Calu3 (cell line): ENCODE results near the gene FAM20C. TPM values are rescaled to one million over a fixed set of nuclear protein-coding genes. Genes with fewer than 3 reads are reported as not detected.

Source experiments
- BruUV-seq: library from RNA; stranded (reverse); fragments of 400-500 nt; replicated peaks from 2 replicates; lab custom pipeline; 2021; lab: Mats Ljungman, UMichigan
- CTCF ChIA-PET: fragments of 300-600 bp; sonication (Branson Sonifier 250); formaldehyde crosslinking; loops from one replicate; lab custom pipeline; 2022; ENCODE audit warnings: antibody characterized with exemption; lab: Charles Lee
- DNase-seq: peaks from one replicate; pipeline ENCODE4 v3.0.0; 2022
- H3K27ac Mint-ChIP-seq: one replicate; pipeline ENCODE4 v1.8.0; 2022; ENCODE audit warnings: mixed read lengths; ENCODE audit not compliant: unreplicated experiment
- H3K27me3 Mint-ChIP-seq: one replicate; pipeline ENCODE4 v1.8.0; 2022; ENCODE audit warnings: mixed read lengths; ENCODE audit not compliant: unreplicated experiment
- H3K36me3 Mint-ChIP-seq: one replicate; pipeline ENCODE4 v1.8.0; 2022; ENCODE audit warnings: mild to moderate bottlenecking, moderate library complexity, mixed read lengths; ENCODE audit not compliant: insufficient read depth, unreplicated experiment
- H3K4me1 Mint-ChIP-seq: one replicate; pipeline ENCODE4 v1.8.0; 2022; ENCODE audit warnings: mild to moderate bottlenecking, low read depth, mixed read lengths; ENCODE audit not compliant: unreplicated experiment
- H3K4me3 Mint-ChIP-seq: one replicate; pipeline ENCODE4 v1.8.0; 2022; ENCODE audit warnings: mild to moderate bottlenecking, low read depth, moderate library complexity, mixed read lengths; ENCODE audit not compliant: unreplicated experiment
- H3K9me3 Mint-ChIP-seq: one replicate; pipeline ENCODE4 v1.8.0; 2022; ENCODE audit warnings: low read depth, mixed read lengths; ENCODE audit not compliant: unreplicated experiment
- intact Hi-C: fragments of 100-400 bp; cut with micrococcal nuclease; formaldehyde crosslinking; loops from one replicate; pipeline ENCODE4 v1.10.0; 2022; ENCODE audit not compliant: unreplicated experiment
- total RNA-seq: library from RNA; stranded (reverse); gene quantifications from 2 replicates; pipeline ENCODE4 v1.2.3, GENCODE V29; 2022
- TF ChIP-seq, protein P1 (sequence below): fragments of 200-600 bp; IDR thresholded peaks from one replicate; pipeline ENCODE4 v1.8.0; 2022; ENCODE audit warnings: antibody characterized with exemption; ENCODE audit not compliant: unreplicated experiment

The FAM20C gene
- total RNA-seq, 1 experiment from 2014 or later: 9.1 TPM

DNA sequence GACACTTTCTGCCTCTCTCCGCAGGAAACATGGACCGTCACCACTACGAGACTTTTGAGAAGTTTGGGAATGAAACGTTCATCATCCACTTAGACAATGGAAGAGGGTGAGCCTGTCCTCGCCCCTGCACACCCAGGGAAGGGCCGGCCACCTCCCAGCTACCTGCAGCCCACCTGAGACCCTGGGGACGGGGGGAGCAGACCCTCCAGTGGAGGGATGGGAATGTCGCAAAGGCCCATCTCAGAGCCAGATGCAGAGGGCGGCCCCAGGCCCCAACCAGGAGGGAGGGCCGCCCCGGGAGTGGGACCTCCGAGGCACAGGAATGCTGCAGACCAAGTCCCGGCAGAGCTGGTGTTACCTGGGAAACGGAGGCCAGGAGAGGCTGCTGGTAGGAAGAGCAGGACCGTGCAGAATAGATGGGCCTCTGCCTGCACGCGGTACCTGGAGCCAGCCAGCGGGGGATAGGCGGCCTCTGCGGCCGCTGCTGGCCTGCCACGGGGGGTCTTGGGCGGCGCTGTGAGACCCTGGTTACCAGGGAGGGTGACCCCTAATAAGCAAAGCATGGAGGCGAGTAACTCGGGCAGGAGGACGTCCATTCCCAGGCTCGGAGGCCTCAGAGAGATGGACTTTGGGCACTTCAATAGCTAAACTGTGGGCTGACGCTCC lies 64.7 kb downstream of the FAM20C start:
- Mint-ChIP-seq H3K36me3 (peaks cover 22% of the 10 kb centered on the region), H3K4me1 (peaks cover 1% of the 10 kb centered on the region), H3K4me3 (no peak overlapping the region), H3K27me3 (peaks cover 5% of the 10 kb centered on the region), H3K27ac (no peak overlapping the region), H3K9me3 (peaks cover 24% of the 10 kb centered on the region)
- CTCF ChIA-PET: no interaction called here
- DNase-seq: no peak
- intact Hi-C loops: no loop called here
- TF ChIP-seq, protein P1, sequence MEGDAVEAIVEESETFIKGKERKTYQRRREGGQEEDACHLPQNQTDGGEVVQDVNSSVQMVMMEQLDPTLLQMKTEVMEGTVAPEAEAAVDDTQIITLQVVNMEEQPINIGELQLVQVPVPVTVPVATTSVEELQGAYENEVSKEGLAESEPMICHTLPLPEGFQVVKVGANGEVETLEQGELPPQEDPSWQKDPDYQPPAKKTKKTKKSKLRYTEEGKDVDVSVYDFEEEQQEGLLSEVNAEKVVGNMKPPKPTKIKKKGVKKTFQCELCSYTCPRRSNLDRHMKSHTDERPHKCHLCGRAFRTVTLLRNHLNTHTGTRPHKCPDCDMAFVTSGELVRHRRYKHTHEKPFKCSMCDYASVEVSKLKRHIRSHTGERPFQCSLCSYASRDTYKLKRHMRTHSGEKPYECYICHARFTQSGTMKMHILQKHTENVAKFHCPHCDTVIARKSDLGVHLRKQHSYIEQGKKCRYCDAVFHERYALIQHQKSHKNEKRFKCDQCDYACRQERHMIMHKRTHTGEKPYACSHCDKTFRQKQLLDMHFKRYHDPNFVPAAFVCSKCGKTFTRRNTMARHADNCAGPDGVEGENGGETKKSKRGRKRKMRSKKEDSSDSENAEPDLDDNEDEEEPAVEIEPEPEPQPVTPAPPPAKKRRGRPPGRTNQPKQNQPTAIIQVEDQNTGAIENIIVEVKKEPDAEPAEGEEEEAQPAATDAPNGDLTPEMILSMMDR: no peak
- BruUV-seq: no TSS peak

DNA sequence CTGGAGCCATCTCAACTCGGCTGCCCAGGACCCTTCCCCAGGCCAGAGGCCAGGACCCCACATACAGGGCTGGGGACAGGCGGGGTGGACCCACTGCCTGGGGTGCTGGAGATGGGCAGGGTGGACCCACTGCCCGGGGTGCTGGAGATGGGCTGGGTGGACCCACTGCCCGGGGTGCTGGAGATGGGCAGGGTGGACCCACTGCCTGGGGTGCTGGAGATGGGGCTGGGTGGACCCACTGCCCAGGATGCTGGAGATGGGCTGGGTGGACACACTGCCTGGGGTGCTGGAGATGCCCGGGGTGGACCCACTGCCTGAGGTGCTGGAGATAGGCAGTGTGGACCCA lies 65.2 kb downstream of the FAM20C start:
- Mint-ChIP-seq H3K36me3 (peaks cover 27% of the 10 kb centered on the region), H3K4me1 (peaks cover 6% of the 10 kb centered on the region), H3K9me3 (peaks cover 29% of the 10 kb centered on the region), H3K27ac (no peak overlapping the region), H3K27me3 (peaks cover 10% of the 10 kb centered on the region), H3K4me3 (no peak overlapping the region)
- no peak for DNase-seq
- intact Hi-C loops: no loop called here
- no TSS peak for BruUV-seq
- TF ChIP-seq, protein P1: no peak
- CTCF ChIA-PET: no interaction called here

DNA sequence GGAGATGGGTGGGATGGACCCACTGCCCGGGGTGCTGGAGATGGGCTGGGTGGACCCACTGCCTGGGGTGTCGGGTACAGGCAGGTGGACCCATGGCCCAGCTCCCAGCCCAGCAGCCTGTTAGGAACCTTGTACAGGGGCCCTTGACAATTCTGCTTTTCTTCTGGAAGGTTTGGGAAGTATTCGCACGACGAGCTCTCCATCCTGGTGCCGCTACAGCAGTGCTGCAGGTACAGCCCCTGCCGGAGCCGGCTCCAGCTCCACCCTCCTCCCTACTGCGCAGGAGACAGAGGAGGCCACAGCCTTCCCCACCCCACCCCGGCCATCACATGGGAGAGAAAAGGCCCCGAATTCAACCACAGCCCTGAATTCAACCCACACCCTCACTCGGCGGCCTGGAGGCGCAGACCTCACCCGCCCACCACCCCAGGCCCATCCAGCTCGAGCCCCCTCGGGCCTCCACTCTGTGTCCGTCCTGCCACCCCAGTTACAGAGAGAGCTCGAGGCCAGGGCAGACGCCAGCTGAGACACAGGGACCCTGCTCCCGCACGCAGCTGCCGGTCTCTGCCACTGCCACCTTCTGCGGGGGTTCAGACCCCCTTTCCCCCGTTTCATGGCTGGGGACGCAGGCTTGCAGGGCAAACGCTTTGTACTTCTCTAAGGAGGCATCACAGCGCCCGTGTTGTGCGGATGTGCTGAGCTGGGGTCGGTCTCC lies 66.3 kb downstream of the FAM20C start:
- H3K4me3 Mint-ChIP-seq: no peak overlapping the region
- H3K27me3 Mint-ChIP-seq: peaks cover 18% of the 10 kb centered on the region
- DNase-seq: no peak
- H3K36me3 Mint-ChIP-seq: peaks cover 29% of the 10 kb centered on the region
- H3K27ac Mint-ChIP-seq: no peak overlapping the region
- H3K9me3 Mint-ChIP-seq: peaks cover 31% of the 10 kb centered on the region
- peaks cover 9% of the 10 kb centered on the region for H3K4me1 Mint-ChIP-seq
- TF ChIP-seq, protein P1: no peak
- intact Hi-C loops: no loop called here
- CTCF ChIA-PET: no interaction called here
- BruUV-seq: no TSS peak

DNA sequence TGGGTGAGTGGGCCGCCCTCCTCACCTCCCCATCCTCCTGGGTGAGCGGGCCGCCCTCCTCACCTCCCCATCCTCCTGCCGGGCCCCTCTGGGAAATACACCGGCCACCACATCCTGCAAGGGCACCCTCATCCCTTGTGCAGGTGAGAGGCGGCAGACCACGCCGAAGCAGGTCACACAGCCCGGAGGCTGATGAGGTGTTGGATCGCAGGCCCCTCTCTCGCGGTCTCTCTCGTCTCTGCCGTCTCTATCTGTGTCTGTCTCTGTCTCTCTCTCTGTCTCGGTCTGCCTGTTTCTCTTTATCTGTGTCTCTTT lies 66.8 kb downstream of the FAM20C start:
- H3K4me3 Mint-ChIP-seq: no peak overlapping the region
- CTCF ChIA-PET: no interaction called here
- TF ChIP-seq, protein P1: no peak
- no peak for DNase-seq
- intact Hi-C loops: no loop called here
- peaks cover 23% of the 10 kb centered on the region for H3K27me3 Mint-ChIP-seq
- peaks cover 24% of the 10 kb centered on the region for H3K36me3 Mint-ChIP-seq
- no peak overlapping the region for H3K27ac Mint-ChIP-seq
- BruUV-seq: no TSS peak
- H3K4me1 Mint-ChIP-seq: peaks cover 13% of the 10 kb centered on the region
- peaks cover 31% of the 10 kb centered on the region for H3K9me3 Mint-ChIP-seq
